Mesothelial cell of epicardium (in vitro differentiated cells): ENCODE results near the gene RTN4RL1. TPM values are rescaled to one million over a fixed set of nuclear protein-coding genes. Genes with fewer than 3 reads are reported as not detected.
A peak's percentile ranks its signal among the peaks of the same experiment; 100 is the strongest.

ENCODE experiments used
- DNase-seq, 2 experiments: peaks; one replicate each; pipeline ENCODE4 v3.0.0; 2021; ENCODE audit warnings: low spot score in 2 of 2; ENCODE audit not compliant: unreplicated experiment in 2 of 2
- H3K27ac Mint-ChIP-seq: 2 replicates; pipeline ENCODE4 v1.8.0; 2021; ENCODE audit warnings: mixed read lengths
- H3K27me3 Mint-ChIP-seq: 2 replicates; pipeline ENCODE4 v1.8.0; 2021; ENCODE audit warnings: low read depth, mixed read lengths
- H3K36me3 Mint-ChIP-seq: 2 replicates; pipeline ENCODE4 v1.8.0; 2021; ENCODE audit warnings: mixed read lengths
- H3K4me1 Mint-ChIP-seq: 2 replicates; pipeline ENCODE4 v1.8.0; 2021; ENCODE audit warnings: mixed read lengths
- H3K4me3 Mint-ChIP-seq: 2 replicates; pipeline ENCODE4 v1.8.0; 2021; ENCODE audit warnings: mild to moderate bottlenecking, moderate library complexity, mixed read lengths
- H3K9me3 Mint-ChIP-seq: 2 replicates; pipeline ENCODE4 v1.8.0; 2021; ENCODE audit warnings: mixed read lengths
- total RNA-seq: library from RNA; stranded (reverse); gene quantifications from 3 replicates; pipeline ENCODE4 v1.2.1, GENCODE V29; 2021
- TF ChIP-seq, protein P1 (sequence below): fragments of 200-600 bp; sonication (generic); IDR thresholded peaks from one replicate; pipeline ENCODE4 v1.5.0; 2021; ENCODE audit warnings: antibody characterized with exemption; ENCODE audit not compliant: unreplicated experiment

The RTN4RL1 gene
- total RNA-seq, 1 donor from 2014 or later = 0.20 TPM

DNA sequence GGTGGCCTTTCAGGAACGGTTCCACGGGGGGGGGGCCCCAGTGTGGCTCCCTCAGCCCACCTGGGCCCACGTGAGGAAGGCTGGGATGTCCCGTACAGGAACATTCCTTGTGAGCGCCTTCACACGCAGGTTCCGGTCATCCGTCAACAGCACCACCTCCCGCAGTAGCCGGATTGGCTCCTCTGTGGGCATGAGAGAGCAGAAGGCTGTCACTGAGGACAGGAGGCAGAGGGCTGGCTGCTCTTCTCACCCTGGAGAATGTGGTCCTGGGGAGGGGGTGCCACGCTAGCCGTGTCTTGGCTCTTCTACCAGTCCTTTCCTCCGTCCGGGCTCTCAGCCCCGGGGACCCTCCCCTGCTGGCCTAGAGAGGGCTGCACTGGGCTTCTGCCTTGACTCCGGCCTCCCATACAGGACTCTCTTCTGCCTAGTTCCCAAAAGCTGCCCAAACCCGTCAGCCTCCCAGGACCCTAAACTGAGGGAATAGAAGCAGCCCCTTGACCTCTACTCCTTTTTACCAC is 36.4 kb upstream of the RTN4RL1 start:
- peak overlapping the region; percentile 76 for H3K27ac Mint-ChIP-seq
- no peaks in the 10 kb centered on the region for H3K9me3 Mint-ChIP-seq
- no peak for DNase-seq
- H3K27me3 Mint-ChIP-seq = peaks cover 5% of the 10 kb centered on the region
- peaks cover 68% of the 10 kb centered on the region for H3K4me1 Mint-ChIP-seq
- TF ChIP-seq, protein P1, sequence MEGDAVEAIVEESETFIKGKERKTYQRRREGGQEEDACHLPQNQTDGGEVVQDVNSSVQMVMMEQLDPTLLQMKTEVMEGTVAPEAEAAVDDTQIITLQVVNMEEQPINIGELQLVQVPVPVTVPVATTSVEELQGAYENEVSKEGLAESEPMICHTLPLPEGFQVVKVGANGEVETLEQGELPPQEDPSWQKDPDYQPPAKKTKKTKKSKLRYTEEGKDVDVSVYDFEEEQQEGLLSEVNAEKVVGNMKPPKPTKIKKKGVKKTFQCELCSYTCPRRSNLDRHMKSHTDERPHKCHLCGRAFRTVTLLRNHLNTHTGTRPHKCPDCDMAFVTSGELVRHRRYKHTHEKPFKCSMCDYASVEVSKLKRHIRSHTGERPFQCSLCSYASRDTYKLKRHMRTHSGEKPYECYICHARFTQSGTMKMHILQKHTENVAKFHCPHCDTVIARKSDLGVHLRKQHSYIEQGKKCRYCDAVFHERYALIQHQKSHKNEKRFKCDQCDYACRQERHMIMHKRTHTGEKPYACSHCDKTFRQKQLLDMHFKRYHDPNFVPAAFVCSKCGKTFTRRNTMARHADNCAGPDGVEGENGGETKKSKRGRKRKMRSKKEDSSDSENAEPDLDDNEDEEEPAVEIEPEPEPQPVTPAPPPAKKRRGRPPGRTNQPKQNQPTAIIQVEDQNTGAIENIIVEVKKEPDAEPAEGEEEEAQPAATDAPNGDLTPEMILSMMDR = no peak
- no peak overlapping the region for H3K4me3 Mint-ChIP-seq
- H3K36me3 Mint-ChIP-seq = peaks cover 19% of the 10 kb centered on the region

DNA sequence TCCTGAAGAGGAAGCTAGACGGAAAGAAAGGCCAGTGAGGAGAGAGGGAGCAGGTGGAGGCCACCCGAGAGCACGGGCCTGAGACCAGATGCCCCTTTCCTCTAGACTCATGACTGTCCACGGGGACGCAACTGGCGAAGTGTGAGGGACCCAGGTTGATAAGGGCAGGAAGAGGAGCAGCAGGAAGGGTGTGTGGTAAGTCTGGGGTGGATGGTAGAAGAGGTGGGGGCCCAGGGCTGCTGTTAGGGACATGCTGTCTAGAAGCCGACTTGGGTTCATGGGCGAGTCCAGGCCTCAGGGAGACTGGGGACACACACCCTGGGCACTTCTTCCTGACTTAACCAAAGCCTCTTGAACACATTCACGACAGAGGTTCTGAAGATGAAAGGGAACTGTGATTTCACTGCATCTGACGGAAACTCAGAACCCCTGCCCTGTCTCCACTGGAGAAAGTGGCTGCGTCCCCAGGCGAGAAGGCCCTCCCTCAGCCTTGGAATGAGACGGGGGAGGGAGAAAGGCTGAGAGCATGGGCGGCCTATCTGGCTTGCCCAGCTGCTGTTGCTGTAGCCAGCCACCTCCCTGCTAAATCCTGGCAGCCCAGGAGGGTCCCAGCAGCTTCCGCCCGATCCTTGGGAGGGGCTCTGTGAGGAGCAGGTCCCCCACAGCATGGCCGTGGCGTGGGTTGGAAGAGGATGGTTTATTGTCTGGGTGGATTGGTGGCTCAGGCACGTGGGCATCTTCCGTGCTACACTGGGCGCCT is 35.7 kb upstream of the RTN4RL1 start:
- TF ChIP-seq, protein P1 = no peak
- H3K4me3 Mint-ChIP-seq = peak overlapping the region; percentile 39
- no peak for DNase-seq
- peak overlapping the region; percentile 76 for H3K27ac Mint-ChIP-seq
- H3K9me3 Mint-ChIP-seq = no peaks in the 10 kb centered on the region
- H3K4me1 Mint-ChIP-seq = peaks cover 63% of the 10 kb centered on the region
- H3K27me3 Mint-ChIP-seq = peaks cover 5% of the 10 kb centered on the region
- H3K36me3 Mint-ChIP-seq = peaks cover 19% of the 10 kb centered on the region

DNA sequence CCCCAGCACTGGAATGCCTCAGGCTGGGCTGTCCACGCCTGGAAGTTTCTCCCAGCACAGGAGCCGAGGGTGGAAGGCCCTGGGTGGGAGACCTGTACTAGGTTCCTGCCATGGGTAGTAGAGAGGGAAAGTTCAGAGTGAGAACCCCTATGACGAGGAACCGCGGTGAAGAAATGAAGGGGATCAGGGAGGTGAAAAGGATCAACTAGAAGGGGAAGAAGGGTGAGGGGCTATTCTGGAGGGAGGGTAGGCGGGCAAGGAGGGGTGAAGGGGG is 35.2 kb upstream of the RTN4RL1 start:
- Mint-ChIP-seq H3K4me3 (peak overlapping the region; percentile 39), H3K27me3 (peaks cover 5% of the 10 kb centered on the region), H3K36me3 (peaks cover 19% of the 10 kb centered on the region), H3K4me1 (peaks cover 59% of the 10 kb centered on the region), H3K27ac (peak overlapping the region; percentile 76), H3K9me3 (no peaks in the 10 kb centered on the region)
- TF ChIP-seq, protein P1 = no peak
- no peak for DNase-seq

DNA sequence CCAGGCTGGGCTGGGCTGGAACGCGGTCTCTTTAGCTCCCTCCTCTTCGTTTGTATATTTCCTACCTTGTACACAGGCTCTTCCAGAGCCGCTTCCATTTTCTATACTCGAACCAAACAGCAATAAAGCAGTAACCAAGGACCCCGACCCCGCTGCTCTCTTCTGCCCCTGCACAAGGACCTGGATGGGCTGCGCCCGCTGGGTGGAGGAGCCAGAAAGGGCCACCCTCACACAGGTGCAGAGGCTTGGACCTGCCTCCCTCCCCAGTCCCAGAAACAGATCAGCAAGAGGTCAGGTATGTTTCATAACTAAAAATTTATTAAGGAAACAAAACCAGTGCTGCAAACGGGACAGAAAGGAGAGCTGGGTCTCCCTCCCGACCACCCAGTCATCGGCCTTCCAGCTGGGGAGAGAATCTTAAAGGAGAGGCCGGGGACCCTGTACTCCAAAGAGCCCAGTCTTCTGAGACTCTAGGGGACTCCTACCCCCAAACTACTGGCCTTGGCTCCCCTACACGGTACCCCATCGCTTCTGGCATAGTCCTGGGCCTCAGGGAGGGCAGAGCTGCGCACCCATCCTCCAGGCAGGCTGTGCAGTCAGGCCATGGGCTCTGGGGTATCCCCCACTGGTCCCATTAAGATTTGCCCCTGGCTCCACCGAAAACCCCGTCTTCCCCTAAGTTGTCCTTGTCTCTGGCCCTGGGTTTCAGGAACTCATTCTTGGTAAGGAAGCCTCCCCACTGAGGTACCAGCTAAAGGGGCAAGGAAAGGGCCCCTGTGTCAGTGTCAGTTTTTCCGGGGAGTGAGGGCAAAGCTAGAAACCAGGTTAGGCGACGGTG is 34.6 kb upstream of the RTN4RL1 start:
- Mint-ChIP-seq H3K4me3 (peak overlapping the region; percentile 62), H3K4me1 (peaks cover 54% of the 10 kb centered on the region), H3K36me3 (peaks cover 17% of the 10 kb centered on the region), H3K27me3 (peaks cover 5% of the 10 kb centered on the region), H3K27ac (peak overlapping the region; percentile 90), H3K9me3 (no peaks in the 10 kb centered on the region)
- TF ChIP-seq, protein P1 = no peak
- DNase-seq = no peak

DNA sequence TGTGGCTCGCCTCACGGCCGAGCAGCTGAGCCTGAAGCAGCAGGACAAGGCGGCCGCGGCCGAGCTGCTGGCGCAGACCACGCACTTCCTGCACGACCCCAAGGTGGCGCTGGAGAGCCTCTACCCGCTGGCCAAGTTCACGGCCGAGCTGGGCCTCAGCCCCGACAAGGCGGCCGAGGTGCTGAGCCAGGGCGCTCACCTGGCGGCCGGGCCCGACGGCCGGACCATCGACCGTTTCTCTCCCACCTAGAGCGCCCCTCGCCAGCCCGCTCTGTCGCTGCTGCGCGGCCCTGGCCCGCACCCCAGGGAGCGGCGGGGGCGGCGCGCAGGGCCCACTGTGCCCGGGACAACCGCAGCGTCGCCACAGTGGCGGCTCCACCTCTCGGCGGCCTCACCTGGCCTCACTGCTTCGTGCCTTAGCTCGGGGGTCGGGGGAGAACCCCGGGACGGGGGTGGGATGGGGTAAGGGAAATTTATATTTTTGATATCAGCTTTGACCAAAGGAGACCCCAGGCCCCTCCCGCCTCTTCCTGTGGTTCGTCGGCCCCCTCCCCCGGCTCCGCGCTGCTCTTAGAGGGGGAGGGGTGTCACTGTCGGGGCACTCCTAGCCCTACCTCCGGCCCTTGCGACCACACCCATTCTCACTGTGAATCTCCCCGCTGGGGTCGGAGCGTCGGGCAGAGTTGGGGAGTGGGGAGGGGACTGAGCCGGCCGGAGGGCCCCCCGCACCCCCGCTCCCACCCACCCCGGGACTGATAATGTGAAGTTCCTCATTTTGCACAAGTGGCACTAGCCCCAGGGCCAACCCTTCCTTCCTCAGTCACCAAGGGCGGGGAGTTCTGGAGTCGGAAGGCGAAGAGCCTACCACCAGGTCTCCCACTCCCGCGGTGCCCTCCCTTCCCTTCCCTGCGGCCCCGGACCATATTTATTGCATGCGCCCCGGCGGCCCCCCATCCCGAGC is 33.7 kb upstream of the RTN4RL1 start:
- TF ChIP-seq, protein P1 = peak; percentile 80
- peaks cover 51% of the 10 kb centered on the region for H3K4me1 Mint-ChIP-seq
- H3K36me3 Mint-ChIP-seq = peaks cover 13% of the 10 kb centered on the region
- H3K27ac Mint-ChIP-seq = peak overlapping the region; percentile 90
- peaks cover 5% of the 10 kb centered on the region for H3K27me3 Mint-ChIP-seq
- H3K4me3 Mint-ChIP-seq = peak overlapping the region; percentile 62
- no peaks in the 10 kb centered on the region for H3K9me3 Mint-ChIP-seq
- peak in 1 of 2 experiments; percentile 70 for DNase-seq
